H1 (cell line): ENCODE results near the gene FRMD3. TPM values are rescaled to one million over a fixed set of nuclear protein-coding genes. Genes with fewer than 3 reads are reported as not detected.

Source experiments
- CTCF ChIA-PET: fragments of 300-600 bp; sonication (Branson Sonifier 250); formaldehyde crosslinking; loops from one replicate; lab custom pipeline; 2021; ENCODE audit not compliant: partially characterized antibody; lab: Charles Lee
- POLR2A ChIA-PET: fragments of 300-600 bp; sonication (Branson Sonifier 250); formaldehyde crosslinking; loops from one replicate; lab custom pipeline; 2021; ENCODE audit warnings: inconsistent platforms; ENCODE audit not compliant: partially characterized antibody; lab: Charles Lee
- DNase-seq, 2 experiments: peaks; one replicate each; pipeline versions ENCODE4 v3.0.0 to v3.0.0-alpha.2; 2010 to 2022; ENCODE audit warnings: low spot score in 2 of 2, low read depth in 1 of 2, mixed read lengths in 1 of 2
- FAIRE-seq: peaks from 2 replicates; lab custom pipeline; 2011; peaks lifted over from hg19 to GRCh38; lab: Jason Lieb, UNC
- H2AFZ ChIP-seq: 2 replicates; pipeline ENCODE4 v1.8.1; 2012; ENCODE audit warnings: low read length, inconsistent platforms
- H2AK5ac ChIP-seq: 2 replicates; pipeline ENCODE4 v1.6.1; 2013; ENCODE audit warnings: low read depth, low read length
- H2BK120ac ChIP-seq: replicated peaks from 2 replicates; pipeline ENCODE3; 2013; ENCODE audit warnings: low read depth, low read length, inconsistent platforms
- H2BK12ac ChIP-seq: 2 replicates; pipeline ENCODE4 v1.6.1; 2013; ENCODE audit warnings: low read depth, low read length
- H2BK15ac ChIP-seq: 2 replicates; pipeline ENCODE4 v1.6.1; 2013; ENCODE audit warnings: low read length
- H2BK20ac ChIP-seq: 2 replicates; pipeline ENCODE4 v1.6.1; 2013; ENCODE audit warnings: low read length
- H2BK5ac ChIP-seq: 2 replicates; pipeline ENCODE4 v1.6.1; 2013; ENCODE audit warnings: low read depth, low read length
- H3K14ac ChIP-seq: 2 replicates; pipeline ENCODE4 v1.6.1; 2013; ENCODE audit warnings: inconsistent platforms; ENCODE audit not compliant: insufficient read length
- H3K18ac ChIP-seq: 2 replicates; pipeline ENCODE4 v1.6.1; 2013; ENCODE audit warnings: low read length; ENCODE audit errors: extremely low read depth
- H3K23ac ChIP-seq: 2 replicates; pipeline ENCODE4 v1.6.1; 2013; ENCODE audit warnings: inconsistent platforms; ENCODE audit not compliant: insufficient read length
- H3K23me2 ChIP-seq: 2 replicates; pipeline ENCODE4 v1.6.1; 2013; ENCODE audit warnings: low read depth, low read length
- H3K27ac ChIP-seq: 2 replicates; pipeline ENCODE4 v1.6.1; 2011; ENCODE audit warnings: low read depth, low read length, inconsistent platforms
- H3K27me3 ChIP-seq, 4 experiments: replicated peaks in 1 of 4; 1 replicate in 1 of 4; 2 replicates in 3 of 4; pipeline versions ENCODE4 v1.6.1 to v1.8.1; 2011 to 2013; ENCODE audit warnings: low read length in 3 of 4, mild to moderate bottlenecking in 3 of 4, inconsistent platforms in 2 of 4, mixed read lengths in 2 of 4, moderate library complexity in 1 of 4; ENCODE audit not compliant: control insufficient read depth in 3 of 4, insufficient read depth in 3 of 4; ENCODE audit errors: extremely low read depth in 1 of 4
- H3K36me3 ChIP-seq, 4 experiments: 2 replicates each; pipeline versions ENCODE4 v1.6.1 to v1.8.1; 2011 to 2013; ENCODE audit warnings: mild to moderate bottlenecking in 4 of 4, low read length in 3 of 4, moderate library complexity in 2 of 4, control low read depth in 1 of 4, inconsistent platforms in 1 of 4; ENCODE audit not compliant: insufficient read depth in 4 of 4, control insufficient read depth in 2 of 4
- H3K4ac ChIP-seq: replicated peaks from 2 replicates; pipeline ENCODE3; 2013; ENCODE audit warnings: low read length, low read depth, mixed read lengths, inconsistent platforms; ENCODE audit not compliant: insufficient read length
- H3K4me1 ChIP-seq, 4 experiments: replicated peaks in 1 of 4; 1 replicate in 1 of 4; 2 replicates in 3 of 4; pipeline versions ENCODE4 v1.6.1 to v1.8.1; 2011 to 2013; ENCODE audit warnings: low read length in 3 of 4, inconsistent platforms in 2 of 4, mixed read lengths in 1 of 4; ENCODE audit not compliant: insufficient read depth in 4 of 4, control insufficient read depth in 3 of 4
- H3K4me2 ChIP-seq, 2 experiments: 2 replicates each; pipeline versions ENCODE4 v1.6.1 to v1.8.1; 2011 to 2013; ENCODE audit warnings: low read depth in 2 of 2, low read length in 2 of 2, control low read depth in 1 of 2, inconsistent platforms in 1 of 2, mild to moderate bottlenecking in 1 of 2; ENCODE audit not compliant: insufficient read depth in 1 of 2
- H3K4me3 ChIP-seq, 4 experiments: fragments of 200-600, 300-600 bp in 1 of 4; sonication (generic), shearing (Covaris generic), sonication (Bioruptor Twin) in 1 of 4; 2 replicates each; pipeline versions ENCODE4 v1.5.1 to v1.8.1; 2011 to 2016; ENCODE audit warnings: low read length in 4 of 4, low read depth in 3 of 4, control low read depth in 2 of 4, inconsistent platforms in 2 of 4, mild to moderate bottlenecking in 2 of 4, mixed read lengths in 1 of 4, moderate library complexity in 1 of 4; ENCODE audit not compliant: insufficient read depth in 2 of 4; ENCODE audit errors: extremely low read depth in 1 of 4
- H3K56ac ChIP-seq: replicated peaks from 2 replicates; pipeline ENCODE3; 2013; ENCODE audit warnings: low read depth, mild to moderate bottlenecking, mixed read lengths, low read length, inconsistent platforms; ENCODE audit not compliant: insufficient read length
- H3K79me1 ChIP-seq: 2 replicates; pipeline ENCODE4 v1.6.1; 2013; ENCODE audit warnings: low read depth, low read length, control low read depth
- H3K79me2 ChIP-seq, 2 experiments: 2 replicates each; pipeline versions ENCODE4 v1.6.1 to v1.8.1; 2012 to 2013; ENCODE audit warnings: low read length in 2 of 2, mild to moderate bottlenecking in 2 of 2, inconsistent platforms in 1 of 2; ENCODE audit not compliant: insufficient read depth in 2 of 2, control insufficient read depth in 1 of 2
- H3K9ac ChIP-seq, 4 experiments: replicated peaks in 1 of 4; 1 replicate in 1 of 4; 2 replicates in 3 of 4; pipeline versions ENCODE4 v1.6.1 to v1.8.1; 2011 to 2013; ENCODE audit warnings: low read depth in 3 of 4, low read length in 3 of 4, control low read depth in 2 of 4, mild to moderate bottlenecking in 2 of 4, moderate library complexity in 2 of 4, inconsistent platforms in 1 of 4; ENCODE audit errors: extremely low read depth in 1 of 4
- H3K9me3 ChIP-seq, 2 experiments: 2 replicates each; pipeline versions ENCODE4 v1.6.1 to v1.8.1; 2012 to 2013; ENCODE audit warnings: mild to moderate bottlenecking in 2 of 2, moderate library complexity in 2 of 2, control low read depth in 1 of 2, inconsistent platforms in 1 of 2, low read depth in 1 of 2, low read length in 1 of 2, mixed read lengths in 1 of 2; ENCODE audit not compliant: insufficient read depth in 2 of 2
- H4K20me1 ChIP-seq, 2 experiments: replicated peaks in 1 of 2; 2 replicates each; pipeline versions ENCODE3 to v1.8.1; 2011 to 2013; ENCODE audit warnings: inconsistent platforms in 2 of 2, low read length in 2 of 2, mild to moderate bottlenecking in 1 of 2; ENCODE audit not compliant: insufficient read depth in 2 of 2, control insufficient read depth in 1 of 2
- H4K5ac ChIP-seq: 2 replicates; pipeline ENCODE4 v1.6.1; 2013; ENCODE audit warnings: low read length, low read depth, mixed read lengths, inconsistent platforms; ENCODE audit not compliant: insufficient read length
- H4K8ac ChIP-seq: 2 replicates; pipeline ENCODE4 v1.8.0; 2013; ENCODE audit warnings: mild to moderate bottlenecking, moderate library complexity, low read length, inconsistent platforms; ENCODE audit not compliant: insufficient read depth; ENCODE audit errors: extremely low read depth
- H4K91ac ChIP-seq: replicated peaks from 2 replicates; pipeline ENCODE3; 2013; ENCODE audit warnings: low read length, mixed read lengths, inconsistent platforms; ENCODE audit not compliant: insufficient read length
- ATF2 ChIP-seq: IDR thresholded peaks from 2 replicates; pipeline ENCODE4 v1.6.1; 2012; ENCODE audit warnings: low read length, inconsistent platforms
- CTBP2 ChIP-seq: IDR thresholded peaks from 2 replicates; pipeline ENCODE4 v1.7.0; 2011; ENCODE audit warnings: borderline replicate concordance, mild to moderate bottlenecking, moderate library complexity, mixed read lengths, low read length; ENCODE audit not compliant: insufficient read depth, insufficient read length
- FOSL1 ChIP-seq: IDR thresholded peaks from 2 replicates; pipeline ENCODE4 v1.6.1; 2011; ENCODE audit warnings: mild to moderate bottlenecking, low read depth, low read length, moderate library complexity; ENCODE audit not compliant: insufficient read depth
- JUN ChIP-seq: IDR thresholded peaks from 2 replicates; pipeline ENCODE4 v1.6.1; 2011; ENCODE audit warnings: low read depth, mild to moderate bottlenecking, improper control_type of control experiment, low read length
- KDM4A ChIP-seq: IDR thresholded peaks from one replicate; pipeline ENCODE4 v1.7.1; 2012; ENCODE audit warnings: low read depth, mild to moderate bottlenecking, moderate library complexity, low read length, inconsistent platforms; ENCODE audit not compliant: severe bottlenecking
- POLR2AphosphoS5 ChIP-seq: IDR thresholded peaks from 2 replicates; pipeline ENCODE4 v1.6.1; 2011; ENCODE audit warnings: low read depth, low read length
- POU5F1 ChIP-seq: IDR thresholded peaks from 2 replicates; pipeline ENCODE4 v1.6.1; 2011; ENCODE audit warnings: low read depth, mild to moderate bottlenecking, low read length, moderate library complexity
- WGBS, 2 experiments: shearing (Covaris generic) in 1 of 2; methylation state at CpG; one replicate each; pipeline versions ENCODE4 v1.1.6 to v1.1.7; 2013 to 2015; ENCODE audit warnings: low lambda C conversion rate in 2 of 2, mixed read lengths in 2 of 2, inconsistent platforms in 1 of 2, low coverage in 1 of 2, missing lambda C conversion rate in 1 of 2; ENCODE audit not compliant: insufficient replicate concordance in 2 of 2, insufficient coverage in 1 of 2, insufficient read length in 1 of 2; ENCODE audit errors: extremely low coverage in 1 of 2, missing lambda C conversion rate in 1 of 2; 5-methylcytosine and 5-hydroxymethylcytosine counted together
- polyA plus RNA-seq, 7 experiments: library from polyadenylated mRNA; depleted of rRNA in 3 of 7; stranded (reverse) in 5 of 7; unstranded in 2 of 7; fragments of >200 nt in 5 of 7; fragments of 200-250 nt in 2 of 7; gene quantifications; 1 replicate in 5 of 7; 2 replicates in 1 of 7; 4 replicates in 1 of 7; pipeline versions ENCODE4 v1.2.1 to v1.2.3, GENCODE V29; 2011 to 2013; ENCODE audit warnings: missing spikeins in 2 of 7, mixed read lengths in 2 of 7
- total RNA-seq: library from RNA; stranded (reverse); fragmentation: NEBNext Ultra II Directional; extraction: Animal tissue kit (Norgen Biotek cat#: 25700); gene quantifications from 2 replicates; pipeline ENCODE4 v1.2.1, GENCODE V29; 2021

Gene FRMD3
- total and polyA plus RNA-seq, 2 of the 8 experiments (the other 6 are each of a cell fraction or from before 2014, with no cell fraction given), result 0.15 to 1.4 TPM

DNA sequence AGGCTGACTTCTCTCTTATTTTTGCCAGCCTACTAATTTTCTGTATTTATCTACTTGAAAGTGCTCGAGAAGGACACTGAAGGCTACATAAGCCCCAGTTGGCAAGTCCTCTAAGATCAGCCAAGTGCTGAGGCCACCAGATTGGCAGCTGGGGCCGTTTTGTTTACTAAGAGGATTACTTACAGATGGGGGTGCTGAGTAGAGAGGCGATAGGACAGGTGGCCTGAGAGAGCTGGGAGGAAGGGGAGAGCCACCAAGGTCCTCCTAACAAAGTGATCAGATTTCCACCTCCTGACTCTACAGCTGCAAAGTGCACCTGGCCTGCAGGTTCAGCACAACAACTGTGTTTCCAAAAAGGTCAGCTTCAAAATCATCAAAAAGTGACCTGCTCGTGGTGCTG is 32.9 kb downstream of the FRMD3 start:
- H4K20me1 ChIP-seq, result no peaks in the 10 kb centered on the region
- FAIRE-seq, result no peak
- H3K79me1 ChIP-seq, result no peaks in the 10 kb centered on the region
- no peak overlapping the region for H4K91ac ChIP-seq
- no peak overlapping the region for H4K8ac ChIP-seq
- H2BK12ac ChIP-seq, result no peak overlapping the region
- no peak overlapping the region for H3K4me2 ChIP-seq
- no peak overlapping the region for H3K23ac ChIP-seq
- H3K9me3 ChIP-seq, result no peaks in the 10 kb centered on the region
- no peak overlapping the region for H3K4me3 ChIP-seq
- no peaks in the 10 kb centered on the region for H3K27me3 ChIP-seq
- H3K56ac ChIP-seq, result no peak overlapping the region
- H3K27ac ChIP-seq, result no peak overlapping the region
- no peak overlapping the region for H2AK5ac ChIP-seq
- no peak overlapping the region for H2BK120ac ChIP-seq
- H2AFZ ChIP-seq, result no peak overlapping the region
- no peak overlapping the region for H2BK5ac ChIP-seq
- no peak overlapping the region for H4K5ac ChIP-seq
- H3K36me3 ChIP-seq, result no peaks in the 10 kb centered on the region
- H3K4me1 ChIP-seq, result no peaks in the 10 kb centered on the region; a peak in 1 of 7 replicates
- no peak overlapping the region for H2BK20ac ChIP-seq
- no peaks in the 10 kb centered on the region for H3K23me2 ChIP-seq
- CTCF ChIA-PET, result interaction anchor here (0.8 to 3.3 kb wide), 7 partner anchors 15 to 174 kb away, joined by 3 to 12 read pairs (median 3); no protein-coding TSS in a partner anchor
- H3K14ac ChIP-seq, result no peak overlapping the region
- no peak overlapping the region for H3K4ac ChIP-seq
- no peak for DNase-seq
- POLR2A ChIA-PET, result no interaction called here
- no peaks in the 10 kb centered on the region for H3K79me2 ChIP-seq
- 88% methylated on average over 4 of the region's 4 CpGs; no CpG with 5 or more reads in 1 of the 2 experiments for WGBS, 2 experiments
- no peak overlapping the region for H3K18ac ChIP-seq
- TF ChIP-seq JUN (no peak), ATF2 (no peak), POLR2AphosphoS5 (no peak), FOSL1 (no peak), POU5F1 (no peak), CTBP2 (no peak), KDM4A (no peak)
- no peak overlapping the region for H3K9ac ChIP-seq
- no peak overlapping the region for H2BK15ac ChIP-seq
